K562 (cell line): ENCODE data around the gene DOCK8. TPM values are rescaled to one million over a fixed set of nuclear protein-coding genes. Genes with fewer than 3 reads are reported as not detected.

Experiments used
- ATAC-seq: fragments of 200-7000 bp; cut with Tn5 transposase; 3 replicates; pipeline ENCODE4 v1.9.1; 2020; ENCODE audit warnings: moderate library complexity
- BruUV-seq: library from RNA; stranded (reverse); fragments of 400-500 nt; replicated peaks from 2 replicates; lab custom pipeline; 2021; lab: Mats Ljungman, UMichigan
- CTCF ChIA-PET: fragments of 300-600 bp; formaldehyde crosslinking; extraction: SDS; loops from one replicate; lab custom pipeline; 2021; ENCODE audit warnings: low intra/inter-chr PET ratio; lab: Yijun Ruan, JAX
- POLR2A ChIA-PET: fragments of 300-600, 350-650 bp; sonication (Branson Sonifier 250); formaldehyde crosslinking; extraction: SDS; loops from one replicate; lab custom pipeline; 2021; ENCODE audit warnings: antibody characterized with exemption, inconsistent platforms; lab: Yijun Ruan, JAX
- DNase-seq, 4 experiments: peaks; one replicate each; pipeline versions ENCODE4 v3.0.0 to v3.0.0-alpha.2; 2011 to 2018; ENCODE audit warnings: low spot score in 3 of 4, mixed read lengths in 3 of 4; ENCODE audit errors: extremely low read depth in 1 of 4
- FAIRE-seq: peaks from 2 replicates; lab custom pipeline; 2011; peaks lifted over from hg19 to GRCh38; lab: Jason Lieb, UNC
- H2AFZ ChIP-seq: 2 replicates; pipeline ENCODE4 v1.6.0; 2011; ENCODE audit warnings: low read depth, low read length, control low read depth, inconsistent platforms
- H3K27ac ChIP-seq: fragments of 200-600 bp; 3 replicates; pipeline ENCODE4 v1.8.0; 2011; ENCODE audit warnings: low read depth, mild to moderate bottlenecking, control low read depth, inconsistent platforms, low read length, moderate library complexity, mixed read lengths; ENCODE audit errors: extremely low read depth
- H3K27me3 ChIP-seq, 2 experiments: fragments of 300-600 bp in 1 of 2; 2 replicates in 1 of 2; 3 replicates in 1 of 2; pipeline versions ENCODE4 v1.6.0 to v1.8.0; 2011; ENCODE audit warnings: inconsistent platforms in 2 of 2, low read length in 2 of 2, mild to moderate bottlenecking in 1 of 2, mixed read lengths in 1 of 2, moderate library complexity in 1 of 2; ENCODE audit not compliant: control insufficient read depth in 2 of 2, insufficient read depth in 2 of 2
- H3K36me3 ChIP-seq: fragments of 300-600 bp; 3 replicates; pipeline ENCODE4 v1.8.0; 2011; ENCODE audit warnings: mild to moderate bottlenecking, low read length, inconsistent platforms; ENCODE audit not compliant: control insufficient read depth, insufficient read depth
- H3K4me1 ChIP-seq, 2 experiments: fragments of 200-600 bp in 1 of 2; replicated peaks in 1 of 2; 2 replicates in 1 of 2; 3 replicates in 1 of 2; pipeline versions ENCODE4 v1.5.1 to v1.8.0; 2011; ENCODE audit warnings: inconsistent platforms in 2 of 2, low read length in 2 of 2, mild to moderate bottlenecking in 1 of 2, mixed read lengths in 1 of 2, moderate library complexity in 1 of 2; ENCODE audit not compliant: control insufficient read depth in 2 of 2, insufficient read depth in 2 of 2
- H3K4me2 ChIP-seq: 2 replicates; pipeline ENCODE4 v1.6.1; 2011; ENCODE audit warnings: low read length, control low read depth, inconsistent platforms, mixed read lengths; ENCODE audit not compliant: insufficient read depth
- H3K4me3 ChIP-seq: fragments of 200-600 bp; sonication (generic), shearing (Covaris generic); 2 replicates; pipeline ENCODE4 v1.5.1; 2016; ENCODE audit warnings: control low read depth, inconsistent platforms
- H3K79me2 ChIP-seq: fragments of 200-600 bp; 3 replicates; pipeline ENCODE4 v1.8.0; 2011; ENCODE audit warnings: low read length, inconsistent platforms; ENCODE audit not compliant: control insufficient read depth, insufficient read depth
- H3K9ac ChIP-seq, 2 experiments: 2 replicates each; pipeline versions ENCODE4 v1.6.0 to v1.6.1; 2011; ENCODE audit warnings: low read depth in 2 of 2, low read length in 2 of 2, control low read depth in 1 of 2, inconsistent platforms in 1 of 2, mild to moderate bottlenecking in 1 of 2, mixed read lengths in 1 of 2; ENCODE audit not compliant: insufficient read depth in 1 of 2
- H3K9me1 ChIP-seq: one replicate; pipeline ENCODE4 v1.6.0; 2011; ENCODE audit warnings: inconsistent platforms, mild to moderate bottlenecking, low read length, moderate library complexity; ENCODE audit not compliant: control insufficient read depth, insufficient read depth
- H3K9me3 ChIP-seq: replicated peaks from 2 replicates; pipeline ENCODE4 v1.5.1; 2011; ENCODE audit warnings: low read depth, low read length, inconsistent platforms; ENCODE audit not compliant: control insufficient read depth, insufficient read depth
- H4K20me1 ChIP-seq: replicated peaks from 2 replicates; pipeline ENCODE4 v1.6.1; 2011; ENCODE audit warnings: low read length, inconsistent platforms, mixed read lengths; ENCODE audit not compliant: control insufficient read depth, insufficient read depth
- CBX1 ChIP-seq: sonication (generic); IDR thresholded peaks from 2 replicates; pipeline ENCODE4 v1.6.1; 2016; ENCODE audit warnings: antibody characterized with exemption, low read depth, mild to moderate bottlenecking
- CBX5 ChIP-seq: IDR thresholded peaks from 2 replicates; pipeline ENCODE4 v1.6.1; 2014; ENCODE audit warnings: low read depth, borderline replicate concordance
- COPS2 ChIP-seq: fragments of 450-650 bp; conservative IDR thresholded peaks from 2 replicates; pipeline ENCODE4 v1.6.1; 2016; ENCODE audit warnings: mild to moderate bottlenecking, moderate library complexity
- GATA2 ChIP-seq: sonication (generic); formaldehyde crosslinking; IDR thresholded peaks from 2 replicates; pipeline ENCODE4 v1.4.0; 2020; ENCODE audit warnings: mild to moderate bottlenecking, missing genetic modification reagents
- HDAC8 ChIP-seq: fragments of 450-650 bp; IDR thresholded peaks from 2 replicates; pipeline ENCODE4 v1.6.1; 2016; ENCODE audit warnings: mild to moderate bottlenecking, missing genetic modification characterization, moderate library complexity, missing compliant biosample characterization
- NFIC ChIP-seq: fragments of 450-650 bp; IDR thresholded peaks from 2 replicates; pipeline ENCODE4 v1.6.1; 2017; ENCODE audit warnings: mild to moderate bottlenecking, inconsistent platforms
- PHB ChIP-seq: fragments of 250-450 bp; sonication (Bioruptor Pico); IDR thresholded peaks from 2 replicates; pipeline ENCODE4 v1.5.0; 2021
- RBM25 ChIP-seq: fragments of 200-400 bp; formaldehyde crosslinking; IDR thresholded peaks from 2 replicates; pipeline ENCODE4 v1.6.1; 2018; ENCODE audit warnings: low read length, low read depth, moderate library complexity; ENCODE audit not compliant: severe bottlenecking
- ZNF311 ChIP-seq: fragments of 250-450 bp; sonication (Bioruptor Pico); IDR thresholded peaks from 2 replicates; pipeline ENCODE4 v1.4.0; 2020; ENCODE audit warnings: mild to moderate bottlenecking, moderate library complexity
- WGBS: fragments of 100-300 bp; shearing (Covaris generic); methylation state at CpG from one replicate; pipeline ENCODE4 v1.1.6; 2016; ENCODE audit warnings: low coverage, mixed read lengths; ENCODE audit not compliant: insufficient coverage; ENCODE audit errors: missing lambda C conversion rate; 5-methylcytosine and 5-hydroxymethylcytosine counted together
- in situ Hi-C: fragments of 300-500 bp; cut with MboI; formaldehyde crosslinking; loops from 4 replicates; pipeline ENCODE4 v1.15.0; 2018; ENCODE audit warnings: inconsistent platforms, mixed read lengths
- intact Hi-C: fragments of 100-400 bp; cut with micrococcal nuclease; formaldehyde crosslinking; loops from 2 replicates; pipeline ENCODE4 v1.14.2; 2022
- polyA plus RNA-seq, 8 experiments: library from polyadenylated mRNA; depleted of rRNA in 4 of 8; stranded (reverse) in 5 of 8; unstranded in 3 of 8; fragments of >200 nt; fragmentation: Nextera tagmentation in 2 of 8; fragmentation: Illumina TruSeq in 1 of 8; extraction: Ambion mirVana in 2 of 8; extraction: Trizol in 1 of 8; gene quantifications; 2 replicates each; pipeline versions ENCODE4 v1.2.1 to v1.2.3, GENCODE V29; 2011 to 2014; ENCODE audit warnings: inconsistent platforms in 1 of 8, missing spikeins in 1 of 8
- total RNA-seq, 7 experiments: library from RNA; depleted of rRNA in 6 of 7; stranded (reverse); fragments of >200 nt in 6 of 7; fragmentation: Illumina TruSeq in 2 of 7; extraction: Trizol in 2 of 7; gene quantifications; 2 replicates each; pipeline versions ENCODE4 v1.2.1 to v1.2.3, GENCODE V29; 2011 to 2021; ENCODE audit warnings: low replicate concordance in 1 of 7
- TF ChIP-seq, protein P1 (sequence below): sonication (generic); formaldehyde crosslinking; IDR thresholded peaks from 2 replicates; pipeline ENCODE4 v1.8.0; 2022; ENCODE audit warnings: mild to moderate bottlenecking, low read depth, missing genetic modification reagents
- TF ChIP-seq, protein P2 (sequence below): sonication (generic); formaldehyde crosslinking; IDR thresholded peaks from 2 replicates; pipeline ENCODE4 v1.8.1; 2022; ENCODE audit warnings: missing genetic modification reagents
- TF ChIP-seq, protein P3 (sequence below): conservative IDR thresholded peaks from 2 replicates; pipeline ENCODE4 v1.6.1; 2011; ENCODE audit warnings: low read depth, mild to moderate bottlenecking, low read length; ENCODE audit not compliant: control insufficient read depth
- TF ChIP-seq, protein P4 (sequence below): sonication (generic); IDR thresholded peaks from 2 replicates; pipeline ENCODE4 v1.6.1; 2016

DOCK8 gene
- total and polyA plus RNA-seq, 9 of the 15 experiments (the other 6 are each of a cell fraction or from before 2014, with no cell fraction given): 14.4 to 53.8 (median 25.1) TPM

DNA sequence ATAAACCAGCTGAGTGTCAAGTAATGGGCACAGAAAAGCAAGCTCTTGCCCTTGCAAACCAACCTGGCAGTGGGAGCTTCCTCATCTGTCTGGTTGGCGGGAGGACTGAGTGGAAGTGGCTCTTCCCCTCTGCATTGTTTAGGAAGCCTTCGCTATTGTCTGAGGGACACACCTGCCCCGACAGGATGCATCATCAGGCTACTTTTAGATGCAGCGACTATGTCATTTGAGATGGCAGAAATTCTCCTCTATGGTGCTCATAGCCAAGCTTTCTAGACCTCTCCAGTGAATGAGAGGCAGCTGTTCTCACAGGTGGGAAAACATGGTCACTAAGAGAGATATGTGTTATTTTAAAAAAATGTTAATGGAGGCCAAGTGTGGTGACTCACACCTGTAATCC is 104.0 kb downstream of the DOCK8 start:
- POLR2A ChIA-PET: interaction anchor here (0.7 to 0.8 kb wide), 2 partner anchors 13 to 71 kb away, joined by 3 read pairs; no protein-coding TSS in a partner anchor
- Histone ChIP-seq H3K9ac (no peak overlapping the region), H3K79me2 (no peaks in the 10 kb centered on the region), H3K9me1 (no peaks in the 10 kb centered on the region), H2AFZ (no peak overlapping the region), H3K36me3 (peaks cover 50% of the 10 kb centered on the region), H3K9me3 (no peaks in the 10 kb centered on the region), H3K4me2 (no peak overlapping the region), H3K27ac (no peak overlapping the region), H3K27me3 (no peaks in the 10 kb centered on the region), H3K4me3 (no peak overlapping the region), H4K20me1 (no peaks in the 10 kb centered on the region), H3K4me1 (no peaks in the 10 kb centered on the region)
- WGBS: 80% methylated on average over 1 of the region's 4 CpGs
- DNase-seq (no peak), ATAC-seq (no peak), FAIRE-seq (no peak)
- TF ChIP-seq, protein P1, sequence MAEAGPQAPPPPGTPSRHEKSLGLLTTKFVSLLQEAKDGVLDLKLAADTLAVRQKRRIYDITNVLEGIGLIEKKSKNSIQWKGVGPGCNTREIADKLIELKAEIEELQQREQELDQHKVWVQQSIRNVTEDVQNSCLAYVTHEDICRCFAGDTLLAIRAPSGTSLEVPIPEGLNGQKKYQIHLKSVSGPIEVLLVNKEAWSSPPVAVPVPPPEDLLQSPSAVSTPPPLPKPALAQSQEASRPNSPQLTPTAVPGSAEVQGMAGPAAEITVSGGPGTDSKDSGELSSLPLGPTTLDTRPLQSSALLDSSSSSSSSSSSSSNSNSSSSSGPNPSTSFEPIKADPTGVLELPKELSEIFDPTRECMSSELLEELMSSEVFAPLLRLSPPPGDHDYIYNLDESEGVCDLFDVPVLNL: no peak
- BruUV-seq: no TSS peak
- CTCF ChIA-PET: no interaction called here
- intact Hi-C loops: no loop called here
- in situ Hi-C loops: no loop called here

DNA sequence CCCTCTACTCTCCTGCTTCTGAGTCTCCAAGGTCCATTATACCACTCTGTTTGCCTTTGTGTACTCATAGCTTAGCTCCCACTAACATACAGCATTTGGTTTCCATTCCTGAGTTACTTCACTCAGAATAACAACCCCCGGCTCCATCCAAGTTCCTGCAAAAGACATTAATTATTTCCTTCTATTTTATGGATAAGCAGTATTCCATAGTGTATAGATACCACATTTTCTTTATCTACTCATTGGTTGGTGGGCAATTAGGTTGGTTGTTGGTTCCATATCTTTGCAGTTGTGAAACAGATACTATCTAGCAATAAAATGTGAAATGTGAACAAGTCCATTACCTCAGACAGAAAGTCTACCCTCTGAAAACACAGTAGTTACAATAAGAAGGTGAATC is 110.3 kb downstream of the DOCK8 start:
- Histone ChIP-seq H3K27me3 (no peaks in the 10 kb centered on the region), H3K79me2 (no peaks in the 10 kb centered on the region), H3K9me1 (no peaks in the 10 kb centered on the region), H3K9ac (no peak overlapping the region), H4K20me1 (no peaks in the 10 kb centered on the region), H3K4me3 (no peak overlapping the region), H3K4me2 (no peak overlapping the region), H3K27ac (no peak overlapping the region), H3K36me3 (peaks cover 20% of the 10 kb centered on the region), H3K4me1 (no peaks in the 10 kb centered on the region), H3K9me3 (no peaks in the 10 kb centered on the region), H2AFZ (no peak overlapping the region)
- intact Hi-C loops (loop anchor here (5.0 kb wide), 1 partner anchor 377 kb away; no protein-coding TSS in a partner anchor), in situ Hi-C loops (no loop called here)
- CTCF ChIA-PET: no interaction called here
- POLR2A ChIA-PET: no interaction called here
- DNase-seq: no peak
- 100% methylated on average over 1 of the region's 1 CpG for WGBS
- no peak for FAIRE-seq
- no peak for ATAC-seq
- no TSS peak for BruUV-seq
- no peak for TF ChIP-seq GATA2 (CRISPR knock-in tag)
- TF ChIP-seq CBX1: no peak
- TF ChIP-seq ZNF311 (CRISPR knock-in tag): no peak
- no peak for TF ChIP-seq PHB
- TF ChIP-seq NFIC: no peak
- TF ChIP-seq, protein P2, sequence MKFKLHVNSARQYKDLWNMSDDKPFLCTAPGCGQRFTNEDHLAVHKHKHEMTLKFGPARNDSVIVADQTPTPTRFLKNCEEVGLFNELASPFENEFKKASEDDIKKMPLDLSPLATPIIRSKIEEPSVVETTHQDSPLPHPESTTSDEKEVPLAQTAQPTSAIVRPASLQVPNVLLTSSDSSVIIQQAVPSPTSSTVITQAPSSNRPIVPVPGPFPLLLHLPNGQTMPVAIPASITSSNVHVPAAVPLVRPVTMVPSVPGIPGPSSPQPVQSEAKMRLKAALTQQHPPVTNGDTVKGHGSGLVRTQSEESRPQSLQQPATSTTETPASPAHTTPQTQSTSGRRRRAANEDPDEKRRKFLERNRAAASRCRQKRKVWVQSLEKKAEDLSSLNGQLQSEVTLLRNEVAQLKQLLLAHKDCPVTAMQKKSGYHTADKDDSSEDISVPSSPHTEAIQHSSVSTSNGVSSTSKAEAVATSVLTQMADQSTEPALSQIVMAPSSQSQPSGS (CRISPR knock-in tag): no peak
- no peak for TF ChIP-seq COPS2
- TF ChIP-seq, protein P3, sequence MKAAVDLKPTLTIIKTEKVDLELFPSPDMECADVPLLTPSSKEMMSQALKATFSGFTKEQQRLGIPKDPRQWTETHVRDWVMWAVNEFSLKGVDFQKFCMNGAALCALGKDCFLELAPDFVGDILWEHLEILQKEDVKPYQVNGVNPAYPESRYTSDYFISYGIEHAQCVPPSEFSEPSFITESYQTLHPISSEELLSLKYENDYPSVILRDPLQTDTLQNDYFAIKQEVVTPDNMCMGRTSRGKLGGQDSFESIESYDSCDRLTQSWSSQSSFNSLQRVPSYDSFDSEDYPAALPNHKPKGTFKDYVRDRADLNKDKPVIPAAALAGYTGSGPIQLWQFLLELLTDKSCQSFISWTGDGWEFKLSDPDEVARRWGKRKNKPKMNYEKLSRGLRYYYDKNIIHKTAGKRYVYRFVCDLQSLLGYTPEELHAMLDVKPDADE: no peak
- TF ChIP-seq, protein P4, sequence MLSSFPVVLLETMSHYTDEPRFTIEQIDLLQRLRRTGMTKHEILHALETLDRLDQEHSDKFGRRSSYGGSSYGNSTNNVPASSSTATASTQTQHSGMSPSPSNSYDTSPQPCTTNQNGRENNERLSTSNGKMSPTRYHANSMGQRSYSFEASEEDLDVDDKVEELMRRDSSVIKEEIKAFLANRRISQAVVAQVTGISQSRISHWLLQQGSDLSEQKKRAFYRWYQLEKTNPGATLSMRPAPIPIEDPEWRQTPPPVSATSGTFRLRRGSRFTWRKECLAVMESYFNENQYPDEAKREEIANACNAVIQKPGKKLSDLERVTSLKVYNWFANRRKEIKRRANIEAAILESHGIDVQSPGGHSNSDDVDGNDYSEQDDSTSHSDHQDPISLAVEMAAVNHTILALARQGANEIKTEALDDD: no peak
- no peak for TF ChIP-seq CBX5
- no peak for TF ChIP-seq RBM25
- no peak for TF ChIP-seq HDAC8 (tag)
